Measurements from ENCODE around the gene GSTM1. TPM values are rescaled to one million over a fixed set of nuclear protein-coding genes. Genes with fewer than 3 reads are reported as not detected.

Gene GSTM1
- total and polyA plus RNA-seq, 2 donors (not counting 1 experiment from before 2014, with no cell fraction given), result 38.0 TPM; not detected in 1

GRCh38 chr1:109657395-109657794 is 30.2 kb upstream of the GSTM1 start:
- Histone ChIP-seq H3K27ac (ENCODE audit: insufficient read depth, low read length) (no peak overlapping the region), H3K4me2 (ENCODE audit: extremely low read depth, insufficient read depth, low read length) (no peak overlapping the region), H3K4me1 (ENCODE audit: control insufficient read depth, extremely low read depth, insufficient read depth, low read length) (peaks cover 4% of the 10 kb centered on the region), H2AFZ (ENCODE audit: low read length) (no peak overlapping the region), H3K27me3 (ENCODE audit: control insufficient read depth, insufficient read depth, low read length) (peaks cover 2% of the 10 kb centered on the region), H3K36me3 (ENCODE audit: control insufficient read depth, insufficient read depth, low read length) (no peaks in the 10 kb centered on the region), H3K9ac (ENCODE audit: insufficient read depth, low read length) (no peak overlapping the region), H3K79me2 (ENCODE audit: control insufficient read depth, insufficient read depth, low read length) (no peaks in the 10 kb centered on the region), H3K4me3 (replicated peaks in 1 of 4; ENCODE audit: control extremely low read depth in 1 of 4, insufficient read depth in 1 of 4, low read depth in 3 of 4, low read length in 4 of 4) (no peak overlapping the region), H4K20me1 (ENCODE audit: control insufficient read depth, extremely low read depth, insufficient read depth, low read length) (no peaks in the 10 kb centered on the region), H3K9me3 (ENCODE audit: control insufficient read depth, insufficient read depth, low read depth, low read length) (no peaks in the 10 kb centered on the region)
- no peak for TF ChIP-seq EZH2 (IDR thresholded peaks at IDR 0.05; ENCODE audit: low read length, missing control alignments)
- TF ChIP-seq CTCF (conservative IDR thresholded peaks at IDR 0.05 in 1 of 2, IDR thresholded peaks at IDR 0.05 in 1 of 2; ENCODE audit: low read depth in 1 of 2, low read length in 2 of 2), result no peak
- DNase-seq (ENCODE audit: low read depth in 2 of 2), result no peak

DNA sequence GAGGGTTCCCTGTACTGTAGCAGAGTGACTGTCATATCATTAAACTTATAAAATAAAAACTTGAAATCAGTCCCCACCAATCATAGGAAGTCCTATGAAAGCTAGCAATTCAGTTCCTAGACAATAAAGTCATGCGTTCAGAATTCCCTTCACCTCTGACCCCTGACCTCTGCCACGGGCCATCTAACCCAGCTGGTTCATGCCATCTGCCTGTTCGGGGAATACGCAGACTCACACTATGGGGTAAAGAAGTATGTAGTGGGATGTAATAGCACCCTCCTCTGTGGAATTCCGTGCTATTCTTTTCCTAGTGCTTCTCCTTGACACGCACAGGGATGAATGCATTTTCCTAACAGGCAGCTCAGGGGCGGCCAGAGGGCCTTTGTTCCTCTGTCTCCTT is 29.6 kb upstream of the GSTM1 start:
- Histone ChIP-seq H3K4me3 (replicated peaks in 1 of 4; ENCODE audit: control extremely low read depth in 1 of 4, insufficient read depth in 1 of 4, low read depth in 3 of 4, low read length in 4 of 4) (no peak overlapping the region), H3K36me3 (ENCODE audit: control insufficient read depth, insufficient read depth, low read length) (no peaks in the 10 kb centered on the region), H3K79me2 (ENCODE audit: control insufficient read depth, insufficient read depth, low read length) (no peaks in the 10 kb centered on the region), H4K20me1 (ENCODE audit: control insufficient read depth, extremely low read depth, insufficient read depth, low read length) (no peaks in the 10 kb centered on the region), H3K4me1 (ENCODE audit: control insufficient read depth, extremely low read depth, insufficient read depth, low read length) (peaks cover 4% of the 10 kb centered on the region), H2AFZ (ENCODE audit: low read length) (no peak overlapping the region), H3K27me3 (ENCODE audit: control insufficient read depth, insufficient read depth, low read length) (peaks cover 2% of the 10 kb centered on the region), H3K9ac (ENCODE audit: insufficient read depth, low read length) (no peak overlapping the region), H3K4me2 (ENCODE audit: extremely low read depth, insufficient read depth, low read length) (no peak overlapping the region), H3K9me3 (ENCODE audit: control insufficient read depth, insufficient read depth, low read depth, low read length) (no peaks in the 10 kb centered on the region), H3K27ac (ENCODE audit: insufficient read depth, low read length) (no peak overlapping the region)
- TF ChIP-seq CTCF (conservative IDR thresholded peaks at IDR 0.05 in 1 of 2, IDR thresholded peaks at IDR 0.05 in 1 of 2; ENCODE audit: low read depth in 1 of 2, low read length in 2 of 2) (no peak), EZH2 (IDR thresholded peaks at IDR 0.05; ENCODE audit: low read length, missing control alignments) (no peak)
- DNase-seq (ENCODE audit: low read depth in 2 of 2), result no peak

- H3K79me2 ChIP-seq (ENCODE audit: control insufficient read depth, insufficient read depth, low read length), result no peaks in the 10 kb centered on the region
- no peak overlapping the region for H3K4me2 ChIP-seq (ENCODE audit: extremely low read depth, insufficient read depth, low read length)
- TF ChIP-seq EZH2 (IDR thresholded peaks at IDR 0.05; ENCODE audit: low read length, missing control alignments), result no peak
- no peak for TF ChIP-seq CTCF (conservative IDR thresholded peaks at IDR 0.05 in 1 of 2, IDR thresholded peaks at IDR 0.05 in 1 of 2; ENCODE audit: low read depth in 1 of 2, low read length in 2 of 2)
- no peaks in the 10 kb centered on the region for H3K36me3 ChIP-seq (ENCODE audit: control insufficient read depth, insufficient read depth, low read length)
- no peak overlapping the region for H3K4me3 ChIP-seq (replicated peaks in 1 of 4; ENCODE audit: control extremely low read depth in 1 of 4, insufficient read depth in 1 of 4, low read depth in 3 of 4, low read length in 4 of 4)
- no peak overlapping the region for H2AFZ ChIP-seq (ENCODE audit: low read length)
- no peak overlapping the region for H3K27ac ChIP-seq (ENCODE audit: insufficient read depth, low read length)
- peaks cover 2% of the 10 kb centered on the region for H3K27me3 ChIP-seq (ENCODE audit: control insufficient read depth, insufficient read depth, low read length)
- no peak for DNase-seq (ENCODE audit: low read depth in 2 of 2)
- peaks cover 5% of the 10 kb centered on the region for H3K4me1 ChIP-seq (ENCODE audit: control insufficient read depth, extremely low read depth, insufficient read depth, low read length)
- H4K20me1 ChIP-seq (ENCODE audit: control insufficient read depth, extremely low read depth, insufficient read depth, low read length), result no peaks in the 10 kb centered on the region
- H3K9me3 ChIP-seq (ENCODE audit: control insufficient read depth, insufficient read depth, low read depth, low read length), result no peaks in the 10 kb centered on the region
- no peak overlapping the region for H3K9ac ChIP-seq (ENCODE audit: insufficient read depth, low read length)
These were observed 29.0 kb upstream of the GSTM1 start for GRCh38 chr1:109658533-109659042.

Measured in fibroblast of lung (primary cell).